ENCODE measurements around the gene CEP126. TPM values are rescaled to one million over a fixed set of nuclear protein-coding genes. Genes with fewer than 3 reads are reported as not detected.
"Not testable (repeated sequence)": the region's sequence is repeated elsewhere in the genome, so short reads cannot be mapped to it uniquely, and the experiment has no call there.

The CEP126 gene
- polyA plus RNA-seq, 6 donors from 2014 or later, result 0.09 to 1.3 (median 0.66) TPM

DNA sequence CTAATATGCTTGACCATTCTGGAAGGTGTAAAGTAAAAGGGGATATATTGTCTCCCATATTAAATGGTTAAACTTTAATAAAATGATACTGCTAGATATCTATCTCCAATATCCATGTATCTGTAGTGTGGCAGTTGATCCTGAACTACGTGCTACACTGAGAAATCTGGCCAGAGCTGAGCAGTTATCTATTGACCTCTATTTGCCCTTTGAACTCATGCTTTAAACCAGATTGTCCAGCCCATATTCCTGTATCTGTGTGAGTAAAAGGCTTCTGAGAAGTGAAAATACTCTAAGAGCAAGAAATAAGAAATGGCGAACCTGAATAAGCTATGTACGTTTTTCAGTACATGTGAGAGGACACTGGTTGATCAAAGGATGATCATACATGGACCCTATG lies 40.5 kb downstream of the CEP126 start:
- Mint-ChIP-seq H3K27me3 (no peaks in the 10 kb centered on the region), H3K9me3 (peaks cover 0 to 4% (median 0%) of the 10 kb centered on the region in 7 donors), H3K27ac (no peak overlapping the region), H3K36me3 (peaks cover 9 to 15% of the 10 kb centered on the region in 2 donors), H3K4me1 (no peaks in the 10 kb centered on the region), H3K4me3 (no peak overlapping the region)
- DNase-seq (no peak), ATAC-seq (ENCODE audit: low read depth in 2 of 2) (no peak)

DNA sequence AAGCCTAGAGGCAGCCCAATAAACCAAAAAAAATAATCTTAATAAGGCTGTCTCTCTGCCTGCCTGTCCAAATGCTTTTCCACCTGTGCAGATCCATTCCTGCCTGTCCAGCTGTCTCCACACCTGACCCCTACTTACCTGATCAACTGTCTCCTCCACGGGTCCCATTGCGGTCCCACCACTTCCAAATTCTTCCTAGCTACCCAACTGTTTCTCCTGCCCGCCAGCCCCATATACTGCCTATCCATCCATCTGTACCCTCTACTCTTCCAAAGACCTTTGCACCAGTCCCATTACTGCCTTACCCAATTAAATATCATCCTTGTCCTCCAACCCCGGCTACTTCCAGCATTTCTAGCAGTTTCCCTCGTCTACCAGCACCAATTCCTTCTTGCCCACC lies 40.9 kb downstream of the CEP126 start:
- Mint-ChIP-seq H3K9me3 (peaks cover 0 to 4% (median 0%) of the 10 kb centered on the region in 7 donors), H3K4me3 (peak overlapping the region in 2 of 8 donors; percentile 35 to 48), H3K36me3 (peaks cover 9 to 15% of the 10 kb centered on the region in 2 donors), H3K27ac (no peak overlapping the region), H3K4me1 (no peaks in the 10 kb centered on the region), H3K27me3 (no peaks in the 10 kb centered on the region)
- DNase-seq, result no peak
- ATAC-seq (ENCODE audit: low read depth in 2 of 2), result no peak

DNA sequence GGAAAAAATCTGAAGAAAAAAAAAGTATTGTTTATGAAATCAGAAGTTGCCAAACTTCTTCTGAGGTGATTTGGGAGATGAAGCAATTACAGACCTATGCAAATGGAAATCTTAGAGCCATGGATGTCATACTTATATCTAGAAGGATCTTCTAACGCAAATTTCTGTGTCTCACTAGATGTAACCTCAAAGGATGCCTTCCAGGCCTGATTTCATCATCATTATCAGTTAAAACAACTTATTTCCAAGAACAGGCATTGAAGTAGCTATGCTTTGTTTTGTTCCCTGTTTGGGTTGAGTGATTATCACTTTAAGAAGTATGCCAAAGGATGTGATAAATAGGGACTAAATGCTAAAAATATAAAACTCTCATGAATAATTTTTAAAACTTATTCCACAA lies 45.4 kb downstream of the CEP126 start:
- no peaks in the 10 kb centered on the region for H3K4me1 Mint-ChIP-seq
- DNase-seq (no peak), ATAC-seq (ENCODE audit: low read depth in 2 of 2) (no peak)
- peaks cover 9 to 26% of the 10 kb centered on the region in 2 donors for H3K36me3 Mint-ChIP-seq
- H3K27ac Mint-ChIP-seq, result no peak overlapping the region
- peaks cover 0 to 4% (median 0%) of the 10 kb centered on the region in 7 donors for H3K9me3 Mint-ChIP-seq
- no peaks in the 10 kb centered on the region for H3K27me3 Mint-ChIP-seq
- H3K4me3 Mint-ChIP-seq, result no peak overlapping the region

DNA sequence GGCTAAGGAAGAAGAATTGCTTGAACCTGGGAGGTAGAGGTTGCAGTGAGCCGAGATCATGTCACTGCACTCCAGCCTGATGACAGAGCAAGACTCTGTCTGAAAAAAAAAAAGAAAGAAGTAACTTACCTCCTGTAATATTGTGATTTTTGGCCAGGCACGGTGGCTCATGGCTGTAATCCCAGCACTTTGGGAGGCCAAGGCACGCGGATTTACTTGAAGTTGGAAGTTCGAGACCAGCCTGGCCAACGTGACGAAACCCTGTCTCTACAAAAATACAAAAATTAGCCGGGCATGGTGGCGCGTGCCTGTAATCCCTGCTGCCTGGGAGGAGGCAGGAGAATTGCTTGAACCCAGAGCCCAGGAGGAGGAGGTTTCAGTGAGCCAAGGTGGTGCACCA lies 49.4 kb downstream of the CEP126 start:
- not testable (repeated sequence) for H3K4me3 Mint-ChIP-seq; H3K4me1 Mint-ChIP-seq; DNase-seq; H3K27me3 Mint-ChIP-seq; H3K9me3 Mint-ChIP-seq; H3K27ac Mint-ChIP-seq; ATAC-seq (ENCODE audit: low read depth in 2 of 2)
- H3K36me3 Mint-ChIP-seq, result peaks cover 0 to 14% of the 10 kb centered on the region in 2 donors

DNA sequence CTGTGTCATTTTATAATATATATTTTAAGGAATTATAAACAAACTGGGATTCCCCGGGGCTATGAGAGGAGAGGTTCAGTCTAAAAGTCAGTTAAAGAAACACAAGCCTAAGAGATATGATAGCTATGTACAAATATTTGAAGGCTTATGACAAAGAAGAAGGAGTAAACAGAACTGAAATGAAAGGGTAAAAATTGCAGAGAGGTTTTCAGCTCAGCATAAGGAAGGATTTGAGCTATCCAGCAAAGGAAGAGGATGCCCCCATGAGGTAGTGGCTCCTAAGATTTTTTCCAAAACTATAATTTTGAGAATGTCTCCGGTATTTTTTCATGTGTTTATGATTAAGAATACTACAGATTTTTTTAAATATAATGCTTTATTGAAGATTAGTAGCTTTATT lies 59.4 kb downstream of the CEP126 start:
- H3K27ac Mint-ChIP-seq, result no peak overlapping the region
- H3K4me3 Mint-ChIP-seq, result no peak overlapping the region
- peaks cover 0 to 8% (median 5%) of the 10 kb centered on the region in 7 donors for H3K9me3 Mint-ChIP-seq
- ATAC-seq (ENCODE audit: low read depth in 2 of 2) (no peak), DNase-seq (no peak)
- no peaks in the 10 kb centered on the region for H3K36me3 Mint-ChIP-seq
- no peaks in the 10 kb centered on the region for H3K4me1 Mint-ChIP-seq
- H3K27me3 Mint-ChIP-seq, result no peaks in the 10 kb centered on the region

DNA sequence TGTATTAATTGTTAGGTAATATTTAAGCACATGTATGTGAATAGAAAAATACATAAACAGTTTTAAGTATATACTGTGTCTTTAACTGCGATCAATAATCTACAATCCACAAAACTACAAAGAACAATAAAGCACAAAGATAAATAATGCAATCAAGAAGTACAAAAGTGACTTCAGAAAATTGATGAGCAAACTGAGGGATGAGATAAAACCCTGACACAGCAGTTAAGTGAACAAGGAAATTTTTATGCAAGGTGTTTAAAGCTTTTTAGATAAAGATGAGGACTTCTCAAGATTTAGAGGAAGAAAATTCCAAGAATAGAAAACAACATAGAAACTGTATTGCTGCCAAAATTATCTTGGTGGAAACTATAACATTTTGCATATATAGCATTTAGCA lies 60.0 kb downstream of the CEP126 start:
- H3K4me1 Mint-ChIP-seq, result no peaks in the 10 kb centered on the region
- H3K36me3 Mint-ChIP-seq, result no peaks in the 10 kb centered on the region
- DNase-seq (no peak), ATAC-seq (ENCODE audit: low read depth in 2 of 2) (no peak)
- no peak overlapping the region for H3K27ac Mint-ChIP-seq
- H3K27me3 Mint-ChIP-seq, result no peaks in the 10 kb centered on the region
- H3K4me3 Mint-ChIP-seq, result no peak overlapping the region
- H3K9me3 Mint-ChIP-seq, result peaks cover 0 to 8% (median 5%) of the 10 kb centered on the region in 7 donors

DNA sequence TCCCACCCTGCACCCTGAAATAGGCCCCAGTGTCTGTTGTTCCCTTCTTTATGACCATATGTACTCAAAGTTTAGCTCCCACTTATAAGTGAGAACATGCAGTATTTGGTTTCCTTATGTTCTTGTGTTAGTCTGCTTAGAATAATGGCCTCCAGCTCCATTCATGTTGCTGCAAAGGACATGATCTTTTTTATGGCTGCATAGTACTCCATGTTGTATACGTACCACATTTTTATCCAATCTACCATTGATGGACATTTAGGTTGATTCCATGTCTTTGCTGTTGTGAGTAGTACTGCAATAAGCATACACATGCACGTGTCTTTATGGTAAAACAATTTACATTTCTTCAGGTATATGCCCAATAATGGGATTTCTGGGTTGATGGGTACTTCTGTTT lies 60.9 kb downstream of the CEP126 start:
- H3K27ac Mint-ChIP-seq, result no peak overlapping the region
- no peak for ATAC-seq (ENCODE audit: low read depth in 2 of 2)

DNA sequence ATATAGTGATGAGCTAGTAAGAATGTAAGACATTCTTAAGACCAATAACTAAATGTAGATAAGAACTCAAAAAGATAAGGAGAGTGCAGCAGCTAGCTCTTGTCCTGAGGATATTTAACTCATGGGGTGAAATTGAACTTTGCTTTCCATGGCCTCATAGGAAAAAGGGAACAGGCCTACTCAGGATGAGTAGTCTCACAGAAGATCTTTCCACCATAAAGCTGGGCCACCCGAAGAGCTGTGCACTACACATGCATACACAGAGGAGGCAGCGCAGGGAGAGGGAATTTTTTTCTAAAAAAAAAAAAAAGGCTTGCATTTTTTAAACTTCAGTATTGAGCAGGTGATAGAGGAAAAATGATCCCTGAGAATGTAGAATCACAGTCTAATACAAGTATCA lies 72.6 kb downstream of the CEP126 start:
- DNase-seq, result no peak
- no peaks in the 10 kb centered on the region for H3K27me3 Mint-ChIP-seq
- H3K9me3 Mint-ChIP-seq, result no peaks in the 10 kb centered on the region
- peaks cover 0 to 28% of the 10 kb centered on the region in 2 donors for H3K36me3 Mint-ChIP-seq
- ATAC-seq (ENCODE audit: low read depth in 2 of 2), result no peak
- no peaks in the 10 kb centered on the region for H3K4me1 Mint-ChIP-seq
- H3K27ac Mint-ChIP-seq, result no peak overlapping the region
- no peak overlapping the region for H3K4me3 Mint-ChIP-seq

More for the DNA sequence above, 60.9 kb downstream of the CEP126 start:
- H3K36me3 Mint-ChIP-seq, result peaks cover 0 to 2% of the 10 kb centered on the region in 2 donors
- peaks cover 0 to 8% (median 5%) of the 10 kb centered on the region in 7 donors for H3K9me3 Mint-ChIP-seq
- no peaks in the 10 kb centered on the region for H3K27me3 Mint-ChIP-seq
- H3K4me3 Mint-ChIP-seq, result no peak overlapping the region
- no peak for DNase-seq
- no peaks in the 10 kb centered on the region for H3K4me1 Mint-ChIP-seq

DNA sequence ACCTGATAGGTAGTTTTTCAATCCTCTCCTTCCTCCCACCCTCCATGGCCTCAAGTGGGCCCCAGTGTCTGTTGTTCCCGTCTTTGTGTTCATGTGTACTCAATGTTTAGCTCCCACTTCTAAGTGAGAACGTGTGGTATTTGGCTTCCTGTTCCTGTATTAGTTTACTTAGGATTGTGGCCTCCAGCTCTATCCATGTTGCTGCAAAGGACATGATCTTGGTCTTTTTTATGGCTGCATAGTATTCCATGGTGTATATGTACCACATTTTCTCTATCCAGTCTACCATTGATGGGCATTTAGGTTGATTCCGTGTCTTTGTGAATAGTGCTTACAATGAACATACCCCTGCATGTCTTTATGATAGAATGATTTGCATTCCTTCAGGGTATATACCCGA lies 78.4 kb downstream of the CEP126 start:
- Mint-ChIP-seq H3K4me1 (no peaks in the 10 kb centered on the region), H3K27me3 (no peaks in the 10 kb centered on the region), H3K9me3 (peaks cover 0 to 7% (median 4%) of the 10 kb centered on the region in 7 donors), H3K36me3 (peaks cover 0 to 7% of the 10 kb centered on the region in 2 donors), H3K27ac (no peak overlapping the region), H3K4me3 (no peak overlapping the region)
- no peak for DNase-seq
- ATAC-seq (ENCODE audit: low read depth in 2 of 2), result no peak

DNA sequence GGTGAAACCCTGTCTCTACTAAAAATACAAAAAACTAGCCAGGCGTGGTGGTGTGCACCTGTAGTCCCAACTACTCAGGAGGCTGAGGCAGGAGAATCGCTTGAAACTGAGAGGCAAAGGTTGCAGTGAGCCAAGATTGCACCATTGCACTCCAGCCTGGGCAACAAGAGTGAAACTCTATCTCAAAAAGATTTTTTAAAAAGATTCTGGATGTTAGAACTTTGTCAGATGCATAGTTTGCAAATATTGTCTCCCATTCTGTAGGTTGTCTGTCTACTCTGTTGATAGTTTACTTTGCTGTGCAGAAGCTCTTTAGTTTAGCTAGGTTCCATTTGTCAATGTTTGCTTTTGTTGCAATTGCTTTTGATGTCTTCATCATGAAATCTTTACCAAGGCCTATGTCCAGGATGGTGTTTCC lies 79.3 kb downstream of the CEP126 start:
- not testable (repeated sequence) for H3K36me3 Mint-ChIP-seq, H3K27ac Mint-ChIP-seq

DNA sequence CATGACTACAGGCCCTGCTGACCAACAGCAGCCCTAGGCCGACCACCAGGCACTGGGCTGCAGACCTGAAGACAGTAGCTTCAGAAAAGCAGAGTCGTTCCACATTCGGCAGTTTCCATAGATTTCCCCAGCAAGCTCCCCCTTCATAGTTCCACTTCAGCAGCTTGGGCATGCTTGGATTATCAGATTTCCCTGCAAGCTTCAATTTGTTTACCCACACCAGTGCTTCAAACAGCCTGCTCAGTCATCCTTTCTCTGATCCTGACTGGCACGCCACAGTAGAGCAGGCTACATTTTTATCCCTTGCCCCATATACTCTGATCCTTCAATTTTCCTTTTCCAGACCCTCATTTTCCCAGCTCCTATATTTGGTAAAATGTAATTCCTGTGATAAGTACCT lies 81.3 kb downstream of the CEP126 start:
- no peak for ATAC-seq (ENCODE audit: low read depth in 2 of 2)
- H3K4me3 Mint-ChIP-seq, result no peak overlapping the region
- no peaks in the 10 kb centered on the region for H3K4me1 Mint-ChIP-seq

More for the DNA sequence above, 79.3 kb downstream of the CEP126 start:
- not testable (repeated sequence) for ATAC-seq (ENCODE audit: low read depth in 2 of 2); H3K9me3 Mint-ChIP-seq; H3K4me1 Mint-ChIP-seq; DNase-seq; H3K27me3 Mint-ChIP-seq; H3K4me3 Mint-ChIP-seq

DNA sequence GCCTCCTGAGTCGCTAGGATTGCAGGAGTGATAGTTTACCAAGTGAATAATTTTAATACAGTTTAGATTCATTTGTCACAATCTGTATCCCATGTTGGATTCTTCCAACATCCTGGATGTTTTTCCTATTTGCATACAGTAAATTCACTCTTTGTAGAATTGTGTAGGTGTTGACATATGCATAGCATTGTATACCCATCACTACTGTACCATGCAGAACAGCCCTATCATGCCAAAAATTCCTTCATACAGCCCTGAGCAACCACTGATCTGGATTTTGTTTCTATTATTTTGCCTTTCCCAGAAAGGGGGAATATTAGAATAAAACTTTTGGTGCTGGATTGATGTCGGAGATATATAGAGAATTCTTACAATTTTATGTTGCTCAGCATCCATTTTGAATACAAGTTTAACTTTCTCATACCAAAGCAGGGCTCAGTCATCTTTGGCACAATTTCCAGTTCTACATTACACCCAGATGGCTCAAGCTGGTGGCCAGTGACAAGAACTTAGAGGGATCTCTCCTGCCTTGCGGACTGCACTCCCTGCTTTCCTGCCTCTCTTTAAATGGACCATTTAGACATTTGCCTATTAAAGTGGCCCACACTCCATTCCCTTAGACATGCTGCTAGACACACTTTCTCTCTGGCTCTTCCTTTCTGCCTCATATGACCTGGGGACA lies 87.0 kb downstream of the CEP126 start:
- H3K4me1 Mint-ChIP-seq, result no peaks in the 10 kb centered on the region
- no peak overlapping the region for H3K4me3 Mint-ChIP-seq
- H3K36me3 Mint-ChIP-seq, result peaks cover 0 to 4% of the 10 kb centered on the region in 2 donors
- peaks cover 0 to 5% (median 0%) of the 10 kb centered on the region in 3 donors for H3K27me3 Mint-ChIP-seq
- no peak for ATAC-seq (ENCODE audit: low read depth in 2 of 2)
- H3K27ac Mint-ChIP-seq, result no peak overlapping the region
- no peak for DNase-seq
- H3K9me3 Mint-ChIP-seq, result no peaks in the 10 kb centered on the region

More for the DNA sequence above, 81.3 kb downstream of the CEP126 start:
- Mint-ChIP-seq H3K9me3 (peaks cover 0 to 7% (median 4%) of the 10 kb centered on the region in 7 donors), H3K27me3 (no peaks in the 10 kb centered on the region), H3K36me3 (peaks cover 0 to 7% of the 10 kb centered on the region in 2 donors), H3K27ac (no peak overlapping the region)
- DNase-seq, result no peak

DNA sequence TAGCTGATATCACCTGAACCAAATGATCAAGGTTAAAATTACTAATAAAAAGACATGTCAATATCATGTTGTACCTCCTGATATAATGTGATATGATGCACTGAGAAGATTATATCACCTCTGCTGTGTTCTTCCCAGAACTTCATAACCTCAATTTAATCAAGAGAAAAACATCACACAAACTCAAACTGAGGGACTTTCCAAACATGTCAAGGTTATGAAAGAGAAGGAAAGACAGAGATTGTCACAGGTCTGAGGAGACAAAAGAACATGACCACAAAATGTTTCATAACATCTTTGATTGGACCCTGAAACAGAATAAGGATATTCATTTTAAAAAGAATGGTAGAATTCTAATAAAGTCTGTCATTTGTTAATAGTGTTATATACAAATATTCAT lies 89.4 kb downstream of the CEP126 start:
- peaks cover 0 to 5% (median 0%) of the 10 kb centered on the region in 3 donors for H3K27me3 Mint-ChIP-seq
- H3K4me3 Mint-ChIP-seq, result no peak overlapping the region
- no peaks in the 10 kb centered on the region for H3K36me3 Mint-ChIP-seq
- H3K4me1 Mint-ChIP-seq, result no peaks in the 10 kb centered on the region
- no peak for ATAC-seq (ENCODE audit: low read depth in 2 of 2)
- no peak overlapping the region for H3K27ac Mint-ChIP-seq
- H3K9me3 Mint-ChIP-seq, result no peaks in the 10 kb centered on the region
- no peak for DNase-seq

DNA sequence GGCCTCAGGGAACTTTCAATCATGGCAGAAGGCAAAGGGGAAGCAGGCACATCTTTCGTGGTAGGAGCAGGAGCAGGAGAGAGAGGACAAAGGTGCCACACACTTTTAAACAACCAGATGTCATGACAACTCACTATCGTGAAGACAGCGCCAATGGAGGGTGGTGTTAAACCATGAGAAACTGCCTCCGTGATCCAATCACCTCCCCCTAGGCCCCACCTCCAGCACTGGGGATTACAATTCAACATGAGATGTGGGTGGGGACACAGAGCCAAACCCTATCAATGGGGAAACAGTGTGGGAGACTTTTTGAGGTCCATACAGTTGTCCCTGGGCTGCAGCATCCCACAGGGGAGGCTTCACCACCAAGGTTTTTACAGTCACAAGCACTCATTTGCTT lies 90.5 kb downstream of the CEP126 start:
- DNase-seq (no peak), ATAC-seq (ENCODE audit: low read depth in 2 of 2) (no peak)
- H3K27ac Mint-ChIP-seq, result no peak overlapping the region
- H3K27me3 Mint-ChIP-seq, result peaks cover 7 to 12% (median 7%) of the 10 kb centered on the region in 3 donors
- H3K9me3 Mint-ChIP-seq, result no peaks in the 10 kb centered on the region
- no peaks in the 10 kb centered on the region for H3K36me3 Mint-ChIP-seq
- no peak overlapping the region for H3K4me3 Mint-ChIP-seq
- H3K4me1 Mint-ChIP-seq, result no peaks in the 10 kb centered on the region

Data from naive B cell (primary cell).